SU-DHL-6 (cell line): ENCODE results near the gene CAD.

ENCODE experiments used
- H2AFZ ChIP-seq: fragments of 200-600 bp; sonication (generic); 2 replicates; pipeline ENCODE4 v1.6.1; 2014; ENCODE audit warnings: low read depth, mild to moderate bottlenecking, moderate library complexity, mixed read lengths, antibody characterized with exemption, low read length; ENCODE audit not compliant: severe bottlenecking
- H3F3A ChIP-seq: fragments of 200-600 bp; shearing (Covaris generic); 2 replicates; pipeline ENCODE4 v1.6.0; 2016; ENCODE audit warnings: antibody characterized with exemption, mild to moderate bottlenecking; ENCODE audit not compliant: insufficient read depth
- H3K27ac ChIP-seq: fragments of 200-600 bp; sonication (generic); 2 replicates; pipeline ENCODE4 v1.5.1; 2016; ENCODE audit warnings: low read depth, mild to moderate bottlenecking, low read length, moderate library complexity, mixed read lengths
- H3K27me3 ChIP-seq: fragments of 200-600 bp; sonication (generic), shearing (Covaris generic); 2 replicates; pipeline ENCODE4 v1.6.0; 2014; ENCODE audit warnings: mild to moderate bottlenecking, low read length
- H3K36me3 ChIP-seq: fragments of 200-600 bp; sonication (generic); 2 replicates; pipeline ENCODE4 v1.6.1; 2014; ENCODE audit warnings: mild to moderate bottlenecking, low read length, mixed read lengths
- H3K4me2 ChIP-seq: fragments of 300-600, 200-600 bp; shearing (Covaris generic), sonication (generic); 2 replicates; pipeline ENCODE4 v1.6.0; 2014; ENCODE audit warnings: low read length, low read depth, mild to moderate bottlenecking; ENCODE audit not compliant: poor library complexity, severe bottlenecking
- H3K4me3 ChIP-seq: fragments of 200-600 bp; sonication (generic); 2 replicates; pipeline ENCODE4 v1.5.1; 2014; ENCODE audit warnings: antibody characterized with exemption, low read length, mild to moderate bottlenecking, mixed read lengths; ENCODE audit not compliant: insufficient read depth, poor library complexity, severe bottlenecking
- H3K79me2 ChIP-seq: fragments of 200-600 bp; sonication (generic); 2 replicates; pipeline ENCODE4 v1.6.1; 2014; ENCODE audit warnings: mild to moderate bottlenecking, low read length, moderate library complexity; ENCODE audit not compliant: insufficient read depth
- H3K9ac ChIP-seq: fragments of 200-600 bp; sonication (generic); 2 replicates; pipeline ENCODE4 v1.7.0; 2014; ENCODE audit warnings: mild to moderate bottlenecking, low read length
- H3K9me2 ChIP-seq: fragments of 200-600 bp; sonication (generic); replicated peaks from 2 replicates; pipeline ENCODE4 v1.6.1; 2014; ENCODE audit warnings: low read length; ENCODE audit not compliant: insufficient read depth
- H3K9me3 ChIP-seq: fragments of 200-600 bp; sonication (generic); 2 replicates; pipeline ENCODE4 v1.6.1; 2014; ENCODE audit warnings: low read length, mixed read lengths; ENCODE audit not compliant: insufficient read depth
- H4K20me1 ChIP-seq: fragments of 200-600 bp; sonication (generic); 2 replicates; pipeline ENCODE4 v1.6.1; 2014; ENCODE audit warnings: low read depth, mild to moderate bottlenecking, antibody characterized with exemption, low read length, moderate library complexity, mixed read lengths
- CTCF ChIP-seq: fragments of 200-600 bp; sonication (generic); IDR thresholded peaks from one replicate; pipeline ENCODE4 v1.5.1; 2017; ENCODE audit warnings: antibody characterized with exemption, mild to moderate bottlenecking, low read length, moderate library complexity; ENCODE audit not compliant: insufficient read depth, poor library complexity, severe bottlenecking
- EZH2phosphoT487 ChIP-seq: fragments of 200-600 bp; sonication (generic), shearing (Covaris generic); conservative IDR thresholded peaks from 2 replicates; pipeline ENCODE4 v1.6.1; 2018; ENCODE audit warnings: mild to moderate bottlenecking, antibody characterized with exemption, low read length, moderate library complexity, mixed read lengths

Gene CAD

GRCh38 chr2:27243391-27244130, 26.4 kb downstream of the CAD start:
- Histone ChIP-seq H3K9me3 (no peaks in the 10 kb centered on the region), H3K4me2 (no peak overlapping the region), H3K79me2 (no peaks in the 10 kb centered on the region), H3K27ac (no peak overlapping the region), H3K27me3 (no peaks in the 10 kb centered on the region), H4K20me1 (no peaks in the 10 kb centered on the region), H3F3A (peaks cover 15% of the 10 kb centered on the region; the same call in 1 of the 2 replicates), H3K4me3 (no peak overlapping the region), H3K9ac (no peak overlapping the region), H3K9me2 (no peaks in the 10 kb centered on the region), H2AFZ (no peak overlapping the region), H3K36me3 (no peaks in the 10 kb centered on the region; the same call in 1 of the 2 replicates)
- TF ChIP-seq EZH2phosphoT487 (no peak), CTCF (no peak)

- Histone ChIP-seq H2AFZ (no peak overlapping the region), H3K4me3 (no peak overlapping the region), H3K9me2 (no peaks in the 10 kb centered on the region), H3K27me3 (no peaks in the 10 kb centered on the region), H3K79me2 (no peaks in the 10 kb centered on the region), H3K36me3 (no peaks in the 10 kb centered on the region), H3K9me3 (no peaks in the 10 kb centered on the region), H3K9ac (no peak overlapping the region), H4K20me1 (no peaks in the 10 kb centered on the region), H3K4me2 (no peak overlapping the region), H3K27ac (no peak overlapping the region), H3F3A (peaks cover 15% of the 10 kb centered on the region; the same call in 1 of the 2 replicates)
- TF ChIP-seq CTCF = no peak
- no peak for TF ChIP-seq EZH2phosphoT487
Measured at GRCh38 chr2:27245116-27245515, 27.9 kb downstream of the CAD start.

- Histone ChIP-seq H2AFZ (no peak overlapping the region), H3K27ac (no peak overlapping the region), H3K9ac (no peak overlapping the region), H3F3A (peaks cover 15% of the 10 kb centered on the region; the same call in 1 of the 2 replicates), H3K27me3 (no peaks in the 10 kb centered on the region), H3K4me2 (no peak overlapping the region), H4K20me1 (no peaks in the 10 kb centered on the region), H3K9me2 (no peaks in the 10 kb centered on the region), H3K36me3 (no peaks in the 10 kb centered on the region), H3K9me3 (no peaks in the 10 kb centered on the region), H3K4me3 (no peak overlapping the region), H3K79me2 (no peaks in the 10 kb centered on the region)
- TF ChIP-seq EZH2phosphoT487 = no peak
Measured at GRCh38 chr2:27245626-27246025, 28.5 kb downstream of the CAD start.

GRCh38 chr2:27247893-27248292, 30.7 kb downstream of the CAD start:
- Histone ChIP-seq H3K36me3 (no peaks in the 10 kb centered on the region), H3K27ac (no peak overlapping the region), H3K9me2 (no peaks in the 10 kb centered on the region), H2AFZ (no peak overlapping the region), H3K4me2 (no peak overlapping the region), H3K9ac (no peak overlapping the region), H3K79me2 (no peaks in the 10 kb centered on the region), H3K27me3 (no peaks in the 10 kb centered on the region), H3K9me3 (no peaks in the 10 kb centered on the region), H3F3A (peaks cover 15% of the 10 kb centered on the region; the same call in 1 of the 2 replicates), H4K20me1 (no peaks in the 10 kb centered on the region), H3K4me3 (no peak overlapping the region)
- TF ChIP-seq EZH2phosphoT487 (no peak), CTCF (no peak)
